Measurements from ENCODE around the gene CLCN4. TPM values are rescaled to one million over a fixed set of nuclear protein-coding genes. Genes with fewer than 3 reads are reported as not detected.

The CLCN4 gene
- total and polyA plus RNA-seq, 7 experiments from 2014 or later: 0.02 to 0.42 (median 0.11) TPM; not detected in 2

DNA sequence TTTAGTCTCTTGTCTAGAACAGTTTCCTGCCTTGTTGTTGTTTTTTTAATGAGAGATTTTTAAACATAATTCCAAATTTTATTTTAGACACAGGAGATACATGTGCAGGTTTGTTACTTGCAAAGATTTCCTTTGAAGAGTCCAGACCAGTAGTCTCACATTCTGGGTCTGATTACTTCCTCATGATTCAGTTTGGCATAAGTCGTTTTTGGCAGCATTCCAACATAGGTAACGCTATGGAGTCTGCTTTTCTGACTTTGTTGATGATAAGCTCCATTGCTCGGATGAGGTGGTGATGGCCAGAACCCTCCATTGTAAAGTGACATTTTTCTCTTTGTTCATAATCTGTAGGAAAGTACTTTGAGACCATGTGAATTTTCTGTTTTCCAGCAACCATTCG lies 74.7 kb downstream of the CLCN4 start:
- no peaks in the 10 kb centered on the region for H3K4me1 ChIP-seq (ENCODE audit: control insufficient read depth in 2 of 2, insufficient read depth in 2 of 2, low read length in 2 of 2)
- H3K4me3 Mint-ChIP-seq: no peak overlapping the region
- H3K27me3 Mint-ChIP-seq: peaks cover 0 to 4% (median 0%) of the 10 kb centered on the region in 5 donors
- H3K4me3 ChIP-seq (ENCODE audit: low read length): no peak overlapping the region
- no peaks in the 10 kb centered on the region for H3K4me1 Mint-ChIP-seq
- intact Hi-C loops (cut with micrococcal nuclease): no loop called here
- no peaks in the 10 kb centered on the region for H3K9me3 ChIP-seq (ENCODE audit: control insufficient read depth in 2 of 3, low read length in 3 of 3)
- H3K36me3 ChIP-seq (ENCODE audit: control insufficient read depth in 2 of 3, insufficient read depth in 3 of 3, low read length in 3 of 3): no peaks in the 10 kb centered on the region
- ChIA-PET CTCF (no interaction called here), POLR2A (no interaction called here)
- H3K9me3 Mint-ChIP-seq: peaks cover 0 to 5% (median 0%) of the 10 kb centered on the region in 11 donors
- ATAC-seq (no peak), DNase-seq (no peak)
- no peaks in the 10 kb centered on the region for H3K27me3 ChIP-seq (ENCODE audit: control insufficient read depth in 2 of 2, insufficient read depth in 2 of 2, low read length in 2 of 2)
- no peak overlapping the region for H3K27ac Mint-ChIP-seq
- H3K27ac ChIP-seq (ENCODE audit: low read depth, low read length): no peak overlapping the region
- no peaks in the 10 kb centered on the region for H3K36me3 Mint-ChIP-seq

DNA sequence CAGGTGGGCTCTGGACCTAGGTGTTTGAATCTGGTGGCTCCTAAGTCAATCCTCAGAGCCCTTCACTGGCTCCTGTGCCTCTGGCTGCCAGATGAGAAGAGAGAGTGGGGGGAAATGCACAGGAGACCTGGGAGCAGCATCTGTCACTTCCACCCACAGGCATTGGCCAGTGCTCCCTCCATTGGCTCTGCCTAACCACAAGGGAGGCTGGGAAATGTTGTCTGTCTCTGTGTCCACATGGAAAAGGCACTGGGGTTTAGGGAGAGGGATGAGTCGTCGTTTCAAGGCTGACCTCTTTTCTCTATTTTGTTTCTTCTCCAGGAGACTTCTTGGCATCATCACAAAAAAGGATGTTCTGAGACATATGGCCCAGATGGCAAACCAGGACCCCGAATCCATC lies 76.4 kb downstream of the CLCN4 start:
- H3K27me3 Mint-ChIP-seq: peaks cover 0 to 6% (median 0%) of the 10 kb centered on the region in 5 donors
- POLR2A ChIA-PET: no interaction called here
- Histone ChIP-seq H3K36me3 (ENCODE audit: control insufficient read depth in 2 of 3, insufficient read depth in 3 of 3, low read length in 3 of 3) (no peaks in the 10 kb centered on the region), H3K9me3 (ENCODE audit: control insufficient read depth in 2 of 3, low read length in 3 of 3) (no peaks in the 10 kb centered on the region), H3K4me1 (ENCODE audit: control insufficient read depth in 2 of 2, insufficient read depth in 2 of 2, low read length in 2 of 2) (no peaks in the 10 kb centered on the region), H3K27me3 (ENCODE audit: control insufficient read depth in 2 of 2, insufficient read depth in 2 of 2, low read length in 2 of 2) (no peaks in the 10 kb centered on the region), H3K27ac (ENCODE audit: low read depth, low read length) (no peak overlapping the region), H3K4me3 (ENCODE audit: low read length) (no peak overlapping the region)
- H3K36me3 Mint-ChIP-seq: no peaks in the 10 kb centered on the region
- intact Hi-C loops (cut with micrococcal nuclease): no loop called here
- no peaks in the 10 kb centered on the region for H3K4me1 Mint-ChIP-seq
- no peaks in the 10 kb centered on the region for H3K9me3 Mint-ChIP-seq
- DNase-seq: no peak
- ATAC-seq: no peak
- CTCF ChIA-PET: no interaction called here
- no peak overlapping the region for H3K27ac Mint-ChIP-seq
- H3K4me3 Mint-ChIP-seq: no peak overlapping the region

GRCh38 chrX:10233696-10234095 lies 76.9 kb downstream of the CLCN4 start:
- Mint-ChIP-seq H3K9me3 (no peaks in the 10 kb centered on the region), H3K4me3 (no peak overlapping the region), H3K27ac (no peak overlapping the region), H3K27me3 (peaks cover 0 to 6% (median 0%) of the 10 kb centered on the region in 5 donors), H3K4me1 (no peaks in the 10 kb centered on the region), H3K36me3 (no peaks in the 10 kb centered on the region)
- no peaks in the 10 kb centered on the region for H3K36me3 ChIP-seq (ENCODE audit: control insufficient read depth in 2 of 3, insufficient read depth in 3 of 3, low read length in 3 of 3)
- H3K4me1 ChIP-seq (ENCODE audit: control insufficient read depth in 2 of 2, insufficient read depth in 2 of 2, low read length in 2 of 2): no peaks in the 10 kb centered on the region
- H3K27me3 ChIP-seq (ENCODE audit: control insufficient read depth in 2 of 2, insufficient read depth in 2 of 2, low read length in 2 of 2): no peaks in the 10 kb centered on the region
- intact Hi-C loops (cut with micrococcal nuclease): no loop called here
- H3K27ac ChIP-seq (ENCODE audit: low read depth, low read length): no peak overlapping the region
- ChIA-PET CTCF (no interaction called here), POLR2A (no interaction called here)
- H3K9me3 ChIP-seq (ENCODE audit: control insufficient read depth in 2 of 3, low read length in 3 of 3): no peaks in the 10 kb centered on the region
- ATAC-seq: no peak
- no peak for DNase-seq
- no peak overlapping the region for H3K4me3 ChIP-seq (ENCODE audit: low read length)

GRCh38 chrX:10235851-10236250 lies 79.1 kb downstream of the CLCN4 start:
- ATAC-seq (no peak), DNase-seq (no peak)
- Histone ChIP-seq H3K36me3 (ENCODE audit: control insufficient read depth in 2 of 3, insufficient read depth in 3 of 3, low read length in 3 of 3) (no peaks in the 10 kb centered on the region), H3K9me3 (ENCODE audit: control insufficient read depth in 2 of 3, low read length in 3 of 3) (no peaks in the 10 kb centered on the region), H3K27me3 (ENCODE audit: control insufficient read depth in 2 of 2, insufficient read depth in 2 of 2, low read length in 2 of 2) (no peaks in the 10 kb centered on the region), H3K4me3 (ENCODE audit: low read length) (no peak overlapping the region), H3K4me1 (ENCODE audit: control insufficient read depth in 2 of 2, insufficient read depth in 2 of 2, low read length in 2 of 2) (no peaks in the 10 kb centered on the region), H3K27ac (ENCODE audit: low read depth, low read length) (no peak overlapping the region)
- Mint-ChIP-seq H3K27me3 (peaks cover 0 to 6% (median 0%) of the 10 kb centered on the region in 5 donors), H3K27ac (no peak overlapping the region), H3K4me3 (no peak overlapping the region), H3K9me3 (no peaks in the 10 kb centered on the region), H3K36me3 (no peaks in the 10 kb centered on the region), H3K4me1 (no peaks in the 10 kb centered on the region)
- POLR2A ChIA-PET: no interaction called here
- CTCF ChIA-PET: no interaction called here
- intact Hi-C loops (cut with micrococcal nuclease): no loop called here

GRCh38 chrX:10237241-10237640 lies 80.5 kb downstream of the CLCN4 start:
- intact Hi-C loops (cut with micrococcal nuclease): no loop called here
- H3K27me3 Mint-ChIP-seq: peaks cover 0 to 6% (median 0%) of the 10 kb centered on the region in 5 donors
- H3K4me3 ChIP-seq (ENCODE audit: low read length): no peak overlapping the region
- DNase-seq (no peak), ATAC-seq (no peak)
- H3K9me3 ChIP-seq (ENCODE audit: control insufficient read depth in 2 of 3, low read length in 3 of 3): no peaks in the 10 kb centered on the region
- no peak overlapping the region for H3K27ac Mint-ChIP-seq
- no peaks in the 10 kb centered on the region for H3K36me3 ChIP-seq (ENCODE audit: control insufficient read depth in 2 of 3, insufficient read depth in 3 of 3, low read length in 3 of 3)
- no peaks in the 10 kb centered on the region for H3K36me3 Mint-ChIP-seq
- H3K4me1 ChIP-seq (ENCODE audit: control insufficient read depth in 2 of 2, insufficient read depth in 2 of 2, low read length in 2 of 2): no peaks in the 10 kb centered on the region
- no peaks in the 10 kb centered on the region for H3K4me1 Mint-ChIP-seq
- no peaks in the 10 kb centered on the region for H3K27me3 ChIP-seq (ENCODE audit: control insufficient read depth in 2 of 2, insufficient read depth in 2 of 2, low read length in 2 of 2)
- no peak overlapping the region for H3K27ac ChIP-seq (ENCODE audit: low read depth, low read length)
- CTCF ChIA-PET: no interaction called here
- POLR2A ChIA-PET: no interaction called here
- H3K9me3 Mint-ChIP-seq: no peaks in the 10 kb centered on the region
- H3K4me3 Mint-ChIP-seq: no peak overlapping the region

- H3K36me3 ChIP-seq (ENCODE audit: control insufficient read depth in 2 of 3, insufficient read depth in 3 of 3, low read length in 3 of 3): no peaks in the 10 kb centered on the region
- CTCF ChIA-PET: no interaction called here
- POLR2A ChIA-PET: no interaction called here
- no peak overlapping the region for H3K27ac ChIP-seq (ENCODE audit: low read depth, low read length)
- intact Hi-C loops (cut with micrococcal nuclease): no loop called here
- no peak overlapping the region for H3K4me3 ChIP-seq (ENCODE audit: low read length)
- no peaks in the 10 kb centered on the region for H3K27me3 ChIP-seq (ENCODE audit: control insufficient read depth in 2 of 2, insufficient read depth in 2 of 2, low read length in 2 of 2)
- H3K9me3 ChIP-seq (ENCODE audit: control insufficient read depth in 2 of 3, low read length in 3 of 3): no peaks in the 10 kb centered on the region
- H3K4me1 Mint-ChIP-seq: no peaks in the 10 kb centered on the region
- peaks cover 0 to 6% (median 0%) of the 10 kb centered on the region in 5 donors for H3K27me3 Mint-ChIP-seq
- DNase-seq: no peak
- no peak overlapping the region for H3K4me3 Mint-ChIP-seq
- H3K4me1 ChIP-seq (ENCODE audit: control insufficient read depth in 2 of 2, insufficient read depth in 2 of 2, low read length in 2 of 2): no peaks in the 10 kb centered on the region
- no peak overlapping the region for H3K27ac Mint-ChIP-seq
- H3K9me3 Mint-ChIP-seq: no peaks in the 10 kb centered on the region
- H3K36me3 Mint-ChIP-seq: no peaks in the 10 kb centered on the region
- ATAC-seq: no peak
These were observed 82.9 kb downstream of the CLCN4 start for GRCh38 chrX:10239611-10240064.

- H3K9me3 ChIP-seq (ENCODE audit: control insufficient read depth in 2 of 3, low read length in 3 of 3): no peaks in the 10 kb centered on the region
- no peaks in the 10 kb centered on the region for H3K36me3 Mint-ChIP-seq
These were observed 84.1 kb downstream of the CLCN4 start for GRCh38 chrX:10240918-10241317.

More at GRCh38 chrX:10240918-10241317, 84.1 kb downstream of the CLCN4 start:
- ChIA-PET POLR2A (no interaction called here), CTCF (no interaction called here)
- no peaks in the 10 kb centered on the region for H3K27me3 ChIP-seq (ENCODE audit: control insufficient read depth in 2 of 2, insufficient read depth in 2 of 2, low read length in 2 of 2)
- H3K27ac Mint-ChIP-seq: no peak overlapping the region
- ATAC-seq (no peak), DNase-seq (no peak)
- H3K4me3 Mint-ChIP-seq: no peak overlapping the region
- no peaks in the 10 kb centered on the region for H3K4me1 ChIP-seq (ENCODE audit: control insufficient read depth in 2 of 2, insufficient read depth in 2 of 2, low read length in 2 of 2)
- H3K27ac ChIP-seq (ENCODE audit: low read depth, low read length): no peak overlapping the region
- no peaks in the 10 kb centered on the region for H3K36me3 ChIP-seq (ENCODE audit: control insufficient read depth in 2 of 3, insufficient read depth in 3 of 3, low read length in 3 of 3)
- H3K27me3 Mint-ChIP-seq: peaks cover 0 to 6% (median 0%) of the 10 kb centered on the region in 5 donors
- H3K4me3 ChIP-seq (ENCODE audit: low read length): no peak overlapping the region
- intact Hi-C loops (cut with micrococcal nuclease): no loop called here
- H3K9me3 Mint-ChIP-seq: no peaks in the 10 kb centered on the region
- H3K4me1 Mint-ChIP-seq: no peaks in the 10 kb centered on the region
